ENCODE measurements around the gene B4GALNT4.

Gene B4GALNT4

DNA sequence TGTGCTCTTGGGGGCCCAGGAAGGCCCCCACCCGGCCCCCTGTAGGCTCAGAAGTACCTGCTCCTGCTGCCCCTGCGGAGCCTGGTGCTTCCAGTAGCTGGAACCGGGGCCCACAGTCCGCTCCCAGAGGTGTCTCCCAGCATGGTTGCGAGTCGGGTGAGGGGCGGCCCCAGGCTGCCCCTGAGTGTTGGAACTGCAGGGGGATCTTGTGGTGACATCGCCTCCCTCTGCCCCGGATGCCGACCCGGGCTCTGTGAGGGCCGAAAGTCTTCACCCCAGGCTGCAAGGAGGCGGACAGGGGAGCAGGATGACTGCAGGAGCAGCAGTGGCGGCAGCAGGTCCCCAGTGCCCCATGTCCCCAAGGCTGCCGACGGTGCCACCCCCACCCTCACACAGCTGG is 15.2 kb downstream of the B4GALNT4 start:
- Histone ChIP-seq H3K79me2 (ENCODE audit: insufficient read depth, low read length) (no peaks in the 10 kb centered on the region), H3K36me3 (ENCODE audit: insufficient read depth, low read length) (no peaks in the 10 kb centered on the region), H3K4me3 (ENCODE audit: low read depth, low read length, poor library complexity, severe bottlenecking) (no peak overlapping the region), H3K27me3 (ENCODE audit: insufficient read depth, low read length) (peaks cover 5% of the 10 kb centered on the region; the same call in 1 of the 2 replicates), H2AFZ (ENCODE audit: low read length) (no peak overlapping the region), H3K4me2 (ENCODE audit: low read length) (no peak overlapping the region), H3K4me1 (ENCODE audit: insufficient read depth, low read length, severe bottlenecking) (no peaks in the 10 kb centered on the region), H4K20me1 (ENCODE audit: insufficient read depth, low read length) (no peaks in the 10 kb centered on the region), H3F3A (ENCODE audit: insufficient read depth, low read length) (no peaks in the 10 kb centered on the region), H3K9me3 (ENCODE audit: low read length) (peaks cover 4% of the 10 kb centered on the region; the same call in 1 of the 2 replicates), H3K9ac (ENCODE audit: low read length) (no peak overlapping the region), H3K9me2 (ENCODE audit: low read depth, low read length) (no peaks in the 10 kb centered on the region), H3K27ac (ENCODE audit: low read depth, low read length, poor library complexity, severe bottlenecking) (no peak overlapping the region)
- TF ChIP-seq CTCF (IDR thresholded peaks at IDR 0.05; ENCODE audit: low read length) (no peak), EZH2 (IDR thresholded peaks at IDR 0.05; ENCODE audit: borderline replicate concordance, low read length) (no peak)

DNA sequence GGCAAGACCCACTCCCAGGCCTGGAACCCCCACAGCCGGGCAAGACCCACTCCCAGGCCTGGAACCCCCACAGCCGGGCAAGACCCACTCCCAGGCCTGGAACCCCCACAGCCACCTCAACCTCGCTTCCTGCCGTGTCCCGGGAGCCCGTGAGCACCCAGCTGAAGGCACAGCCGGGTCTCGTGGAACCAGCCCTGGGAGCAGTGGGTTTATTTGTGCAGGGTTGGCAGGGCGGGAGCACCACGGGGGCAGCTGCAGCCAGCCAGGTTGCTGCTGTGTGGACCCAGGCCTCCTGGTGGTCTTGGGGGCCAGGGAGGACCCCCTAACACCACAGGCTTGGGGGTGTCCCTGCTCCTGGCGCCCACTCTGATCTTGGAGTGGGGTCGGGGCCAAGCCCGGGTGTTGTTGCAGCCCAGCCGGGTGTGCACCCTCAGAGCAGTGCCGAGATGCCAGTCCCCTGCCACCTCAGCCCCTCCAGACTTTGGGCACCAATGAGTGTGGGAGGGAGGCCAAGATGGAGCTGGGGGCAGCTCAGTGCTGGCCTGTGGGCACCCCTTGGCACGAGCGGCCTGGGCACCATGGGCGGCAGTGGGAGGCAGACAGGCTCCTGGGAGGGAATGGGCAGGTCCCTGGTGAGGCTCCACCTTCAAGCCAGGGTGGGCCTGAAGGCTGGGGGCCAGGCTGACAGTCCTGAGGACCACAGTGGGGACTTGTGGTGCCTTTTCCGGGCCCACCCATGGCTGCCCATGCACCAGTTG is 16.5 kb downstream of the B4GALNT4 start:
- H3K4me2 ChIP-seq (ENCODE audit: low read length) = no peak overlapping the region
- H4K20me1 ChIP-seq (ENCODE audit: insufficient read depth, low read length) = no peaks in the 10 kb centered on the region
- no peaks in the 10 kb centered on the region for H3K36me3 ChIP-seq (ENCODE audit: insufficient read depth, low read length)
- H3K4me3 ChIP-seq (ENCODE audit: low read depth, low read length, poor library complexity, severe bottlenecking) = no peak overlapping the region
- no peaks in the 10 kb centered on the region for H3K9me2 ChIP-seq (ENCODE audit: low read depth, low read length)
- H3F3A ChIP-seq (ENCODE audit: insufficient read depth, low read length) = no peaks in the 10 kb centered on the region
- peaks cover 4% of the 10 kb centered on the region; the same call in 1 of the 2 replicates for H3K9me3 ChIP-seq (ENCODE audit: low read length)
- peaks cover 5% of the 10 kb centered on the region; the same call in 1 of the 2 replicates for H3K27me3 ChIP-seq (ENCODE audit: insufficient read depth, low read length)
- H3K4me1 ChIP-seq (ENCODE audit: insufficient read depth, low read length, severe bottlenecking) = no peaks in the 10 kb centered on the region
- H3K79me2 ChIP-seq (ENCODE audit: insufficient read depth, low read length) = no peaks in the 10 kb centered on the region
- no peak overlapping the region for H3K27ac ChIP-seq (ENCODE audit: low read depth, low read length, poor library complexity, severe bottlenecking)
- TF ChIP-seq EZH2 (IDR thresholded peaks at IDR 0.05; ENCODE audit: borderline replicate concordance, low read length) (no peak), CTCF (IDR thresholded peaks at IDR 0.05; ENCODE audit: low read length) (no peak)
- no peak overlapping the region for H2AFZ ChIP-seq (ENCODE audit: low read length)
- H3K9ac ChIP-seq (ENCODE audit: low read length) = no peak overlapping the region

- Histone ChIP-seq H3K9ac (ENCODE audit: low read length) (no peak overlapping the region), H3K27ac (ENCODE audit: low read depth, low read length, poor library complexity, severe bottlenecking) (no peak overlapping the region), H3K9me2 (ENCODE audit: low read depth, low read length) (no peaks in the 10 kb centered on the region), H3K4me3 (ENCODE audit: low read depth, low read length, poor library complexity, severe bottlenecking) (no peak overlapping the region), H3F3A (ENCODE audit: insufficient read depth, low read length) (no peaks in the 10 kb centered on the region), H3K36me3 (ENCODE audit: insufficient read depth, low read length) (no peaks in the 10 kb centered on the region), H3K27me3 (ENCODE audit: insufficient read depth, low read length) (peaks cover 5% of the 10 kb centered on the region; the same call in 1 of the 2 replicates), H4K20me1 (ENCODE audit: insufficient read depth, low read length) (no peaks in the 10 kb centered on the region), H3K4me2 (ENCODE audit: low read length) (no peak overlapping the region), H3K79me2 (ENCODE audit: insufficient read depth, low read length) (no peaks in the 10 kb centered on the region), H2AFZ (ENCODE audit: low read length) (no peak overlapping the region), H3K9me3 (ENCODE audit: low read length) (peaks cover 4% of the 10 kb centered on the region; the same call in 1 of the 2 replicates), H3K4me1 (ENCODE audit: insufficient read depth, low read length, severe bottlenecking) (no peaks in the 10 kb centered on the region)
- no peak for TF ChIP-seq EZH2 (IDR thresholded peaks at IDR 0.05; ENCODE audit: borderline replicate concordance, low read length)
- TF ChIP-seq CTCF (IDR thresholded peaks at IDR 0.05; ENCODE audit: low read length) = no peak
Measured at GRCh38 chr11:386483-386882, 17.2 kb downstream of the B4GALNT4 start.

Measured in OCI-LY1 (cell line).